Measurements from ENCODE around the gene SDC4. TPM values are rescaled to one million over a fixed set of nuclear protein-coding genes. Genes with fewer than 3 reads are reported as not detected.

SDC4 gene
- total and polyA plus RNA-seq, 9 of the 15 experiments (the other 6 are each of a cell fraction or from before 2014, with no cell fraction given), result 2.1 to 10.7 (median 6.3) TPM

DNA sequence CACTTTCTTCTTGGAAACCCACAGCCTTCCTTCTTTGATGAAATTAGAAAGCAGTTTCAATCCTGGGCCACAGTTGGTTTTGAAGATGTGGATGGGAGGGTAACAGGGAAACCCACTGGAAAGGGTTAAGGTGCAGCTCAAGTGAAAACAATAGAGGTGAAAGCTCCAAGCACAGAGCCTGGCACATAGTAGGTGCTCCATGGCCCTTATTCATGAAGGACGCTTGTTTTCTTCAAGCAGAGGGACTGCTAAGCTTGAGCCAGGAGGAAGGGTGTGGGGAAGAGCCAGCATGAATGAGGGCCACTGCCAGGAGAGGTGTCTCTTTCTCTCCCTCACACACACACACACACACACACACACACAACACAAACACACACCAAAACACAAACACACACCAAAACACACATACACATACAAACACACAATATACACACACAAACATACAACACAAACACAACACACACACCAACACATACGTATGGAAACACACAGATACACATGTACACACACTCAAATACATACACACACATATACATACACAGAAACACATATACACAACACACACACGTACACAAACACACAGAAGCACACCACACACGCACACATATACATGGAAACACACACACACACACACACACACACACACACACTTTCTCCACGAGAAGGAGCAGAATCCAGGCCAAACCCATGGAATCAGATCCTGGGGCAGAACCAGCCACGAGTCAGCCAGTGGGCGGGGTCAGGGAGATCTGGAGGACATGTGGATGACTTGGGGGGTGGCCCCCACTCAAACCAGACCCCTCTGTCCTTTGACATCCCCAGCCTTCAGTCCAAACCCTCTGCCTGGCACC, 65.3 kb downstream of the SDC4 start (continued):
- TF ChIP-seq NCOA2 (IDR thresholded peaks at IDR 0.05; ENCODE audit: partially characterized antibody in 2 of 2) (no peak), HEY1 (CRISPR knock-in tag; IDR thresholded peaks at IDR 0.05; ENCODE audit: borderline replicate concordance) (no peak), HMG20B (CRISPR knock-in tag; IDR thresholded peaks at IDR 0.05) (no peak), SAP30 (IDR thresholded peaks at IDR 0.05; ENCODE audit: borderline replicate concordance, insufficient read depth, low read depth, low read length, poor library complexity, severe bottlenecking) (no peak)
- TF ChIP-seq, protein P1, sequence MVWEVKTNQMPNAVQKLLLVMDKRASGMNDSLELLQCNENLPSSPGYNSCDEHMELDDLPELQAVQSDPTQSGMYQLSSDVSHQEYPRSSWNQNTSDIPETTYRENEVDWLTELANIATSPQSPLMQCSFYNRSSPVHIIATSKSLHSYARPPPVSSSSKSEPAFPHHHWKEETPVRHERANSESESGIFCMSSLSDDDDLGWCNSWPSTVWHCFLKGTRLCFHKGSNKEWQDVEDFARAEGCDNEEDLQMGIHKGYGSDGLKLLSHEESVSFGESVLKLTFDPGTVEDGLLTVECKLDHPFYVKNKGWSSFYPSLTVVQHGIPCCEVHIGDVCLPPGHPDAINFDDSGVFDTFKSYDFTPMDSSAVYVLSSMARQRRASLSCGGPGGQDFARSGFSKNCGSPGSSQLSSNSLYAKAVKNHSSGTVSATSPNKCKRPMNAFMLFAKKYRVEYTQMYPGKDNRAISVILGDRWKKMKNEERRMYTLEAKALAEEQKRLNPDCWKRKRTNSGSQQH (CRISPR knock-in tag; IDR thresholded peaks at IDR 0.05), result 0 out of 2 replicates have a peak, but pooled peaks have one; percentile 27

DNA sequence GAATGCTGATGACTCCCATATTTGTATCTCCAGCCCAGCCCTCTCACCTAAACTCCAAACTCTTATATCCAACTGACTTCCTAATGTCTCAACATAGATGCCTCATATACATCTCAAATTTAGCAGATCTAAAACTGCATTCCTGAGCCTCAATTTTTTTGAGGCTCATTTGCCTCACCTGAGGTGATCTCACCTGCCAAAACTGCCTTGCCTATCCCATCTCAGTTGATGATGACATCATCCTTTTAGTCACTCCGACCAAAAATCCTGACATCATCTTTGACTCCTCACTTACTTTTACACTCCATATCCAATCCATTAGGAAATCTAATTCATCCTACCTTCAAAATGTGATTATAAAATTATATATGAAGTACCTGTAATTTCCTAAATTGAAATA, 68.2 kb downstream of the SDC4 start:
- H3K4me1 ChIP-seq (replicated peaks in 1 of 2; ENCODE audit: control insufficient read depth in 2 of 2, insufficient read depth in 2 of 2, low read length in 2 of 2), result no peaks in the 10 kb centered on the region
- no peak overlapping the region for H3K9ac ChIP-seq (ENCODE audit: insufficient read depth in 1 of 2, low read depth in 2 of 2, low read length in 2 of 2)
- peaks cover 3% of the 10 kb centered on the region for H3K9me1 ChIP-seq (ENCODE audit: control insufficient read depth, insufficient read depth, low read length)
- no peaks in the 10 kb centered on the region for H3K36me3 ChIP-seq (ENCODE audit: control insufficient read depth, insufficient read depth, low read length)
- H4K20me1 ChIP-seq (replicated peaks; ENCODE audit: control insufficient read depth, insufficient read depth, low read length), result no peaks in the 10 kb centered on the region
- intact Hi-C loops (cut with micrococcal nuclease) (no loop called here), in situ Hi-C loops (cut with MboI) (no loop called here)
- H3K27me3 ChIP-seq (ENCODE audit: control insufficient read depth in 2 of 2, insufficient read depth in 2 of 2, low read length in 2 of 2), result peaks cover 7 to 28% of the 10 kb centered on the region in 2 experiments; a peak in 3 of 5 replicates
- TF ChIP-seq RHOXF2B (CRISPR knock-in tag; conservative IDR thresholded peaks at IDR 0.05), result no peak
- 0 out of 2 replicates have a peak, but pooled peaks have one; percentile 15 for TF ChIP-seq ATF7 (IDR thresholded peaks at IDR 0.05)
- TF ChIP-seq, protein P2, sequence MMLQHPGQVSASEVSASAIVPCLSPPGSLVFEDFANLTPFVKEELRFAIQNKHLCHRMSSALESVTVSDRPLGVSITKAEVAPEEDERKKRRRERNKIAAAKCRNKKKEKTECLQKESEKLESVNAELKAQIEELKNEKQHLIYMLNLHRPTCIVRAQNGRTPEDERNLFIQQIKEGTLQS (IDR thresholded peaks at IDR 0.05), result peak; percentile 70
- TF ChIP-seq, protein P2 (CRISPR knock-in tag; conservative IDR thresholded peaks at IDR 0.05), result no peak
- WGBS (ENCODE audit: insufficient coverage, low coverage, missing lambda C conversion rate), result 0% methylated on average over 1 of the region's 1 CpG
- DNase-seq (ENCODE audit: extremely low read depth in 1 of 4, low spot score in 3 of 4) (no peak), FAIRE-seq (no peak), ATAC-seq (no peak)
- H2AFZ ChIP-seq (ENCODE audit: low read depth, low read length), result no peak overlapping the region
- CTCF ChIA-PET (ENCODE audit: low intra/inter-chr PET ratio), result no interaction called here
- no TSS peak for BruUV-seq (replicated peaks)
- POLR2A ChIA-PET, result interaction anchor here (0.8 kb wide), 1 partner anchor 14 kb away, joined by 3 read pairs; no protein-coding TSS in a partner anchor
- no peak overlapping the region for H3K4me3 ChIP-seq
- no peak overlapping the region for H3K4me2 ChIP-seq (ENCODE audit: insufficient read depth, low read length)
- H3K27ac ChIP-seq (ENCODE audit: extremely low read depth, low read depth, low read length), result no peak overlapping the region
- H3K79me2 ChIP-seq (ENCODE audit: control insufficient read depth, insufficient read depth, low read length), result no peaks in the 10 kb centered on the region
- no peaks in the 10 kb centered on the region for H3K9me3 ChIP-seq (replicated peaks; ENCODE audit: control insufficient read depth, insufficient read depth, low read depth, low read length)

All from K562 (cell line).